Measurements from ENCODE around the gene PRPF8.

PRPF8 gene

GRCh38 chr17:1715803-1716075 is 31.1 kb upstream of the PRPF8 start:
- no peak for DNase-seq (ENCODE audit: low read depth)
- no peak for TF ChIP-seq CTCF (IDR thresholded peaks at IDR 0.05; ENCODE audit: insufficient read depth, low read depth, low read length, missing control alignments)
- H3K4me3 ChIP-seq (ENCODE audit: low read length), result peak overlapping the region; percentile 82

GRCh38 chr17:1714980-1715802 is 30.5 kb upstream of the PRPF8 start:
- peak overlapping the region; percentile 82 for H3K4me3 ChIP-seq (ENCODE audit: low read length)
- no peak for TF ChIP-seq CTCF (IDR thresholded peaks at IDR 0.05; ENCODE audit: insufficient read depth, low read depth, low read length, missing control alignments)
- peak; percentile 91 for DNase-seq (ENCODE audit: low read depth)

GRCh38 chr17:1714427-1714979 is 29.8 kb upstream of the PRPF8 start:
- peak; percentile 94 for DNase-seq (ENCODE audit: low read depth)
- peak overlapping the region; percentile 82 for H3K4me3 ChIP-seq (ENCODE audit: low read length)
- no peak for TF ChIP-seq CTCF (IDR thresholded peaks at IDR 0.05; ENCODE audit: insufficient read depth, low read depth, low read length, missing control alignments)

GRCh38 chr17:1713878-1714426 is 29.3 kb upstream of the PRPF8 start:
- H3K4me3 ChIP-seq (ENCODE audit: low read length), result peak overlapping the region; percentile 82
- DNase-seq (ENCODE audit: low read depth), result peak; percentile 64
- peak; percentile 75 for TF ChIP-seq CTCF (IDR thresholded peaks at IDR 0.05; ENCODE audit: insufficient read depth, low read depth, low read length, missing control alignments)

GRCh38 chr17:1713160-1713877 is 28.7 kb upstream of the PRPF8 start:
- TF ChIP-seq CTCF (IDR thresholded peaks at IDR 0.05; ENCODE audit: insufficient read depth, low read depth, low read length, missing control alignments), result no peak
- peak overlapping the region; percentile 82 for H3K4me3 ChIP-seq (ENCODE audit: low read length)
- no peak for DNase-seq (ENCODE audit: low read depth)

GRCh38 chr17:1712271-1712670 is 27.6 kb upstream of the PRPF8 start:
- H3K4me3 ChIP-seq (ENCODE audit: low read length), result no peak overlapping the region
- no peak for DNase-seq (ENCODE audit: low read depth)
- no peak for TF ChIP-seq CTCF (IDR thresholded peaks at IDR 0.05; ENCODE audit: insufficient read depth, low read depth, low read length, missing control alignments)
